GM06990 (cell line): ENCODE measurements around the gene IFT25.

Experiments
- DNase-seq: peaks from one replicate; pipeline ENCODE4 v3.0.0-alpha.2; 2011; ENCODE audit not compliant: insufficient read length; ENCODE audit errors: extremely low read depth
- H3K27me3 ChIP-seq: replicated peaks from 2 replicates; pipeline ENCODE4 v1.6.0; 2011; ENCODE audit warnings: low read length; ENCODE audit not compliant: control insufficient read depth, insufficient read depth
- H3K36me3 ChIP-seq: 2 replicates; pipeline ENCODE4 v1.5.1; 2011; ENCODE audit warnings: low read length; ENCODE audit not compliant: control insufficient read depth, insufficient read depth
- H3K4me3 ChIP-seq: replicated peaks from 2 replicates; pipeline ENCODE4 v1.5.1; 2011; ENCODE audit warnings: low read depth, mild to moderate bottlenecking, control low read depth, low read length
- CTCF ChIP-seq: IDR thresholded peaks from 2 replicates; pipeline ENCODE4 v1.5.1; 2011; ENCODE audit warnings: low read length, control low read depth, mild to moderate bottlenecking, inconsistent platforms; ENCODE audit not compliant: insufficient read depth, poor library complexity, severe bottlenecking

IFT25 gene

DNA sequence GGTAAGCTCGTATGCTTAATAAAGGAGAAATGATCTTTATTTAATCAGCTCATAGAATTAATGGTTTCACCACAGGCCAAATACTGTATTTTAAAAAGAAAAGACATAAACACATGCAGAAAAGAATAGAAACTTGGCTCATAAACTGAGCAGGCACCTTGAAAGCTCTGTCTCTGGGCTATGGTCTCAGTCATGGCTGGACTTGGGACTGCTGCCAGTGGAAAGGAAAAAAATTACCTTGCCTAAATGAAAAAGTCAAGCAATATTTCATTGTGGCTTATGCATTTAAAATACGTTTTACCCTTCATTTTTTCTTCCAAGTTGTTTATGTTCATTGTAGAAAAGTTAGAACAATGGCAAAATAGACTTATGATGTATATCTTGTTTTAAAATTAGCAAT, 8.6 kb upstream of the IFT25 start:
- DNase-seq, result no peak
- TF ChIP-seq CTCF, result no peak
- Histone ChIP-seq H3K27me3 (no peaks in the 10 kb centered on the region), H3K4me3 (no peak overlapping the region), H3K36me3 (peaks cover 6% of the 10 kb centered on the region)

- TF ChIP-seq CTCF, result no peak
- H3K27me3 ChIP-seq, result no peaks in the 10 kb centered on the region
- no peak overlapping the region for H3K4me3 ChIP-seq
- DNase-seq, result no peak
- H3K36me3 ChIP-seq, result peaks cover 6% of the 10 kb centered on the region
Measured at GRCh38 chr1:53951697-53952096, 6.2 kb upstream of the IFT25 start.

- peak; percentile 62 for TF ChIP-seq CTCF
- H3K27me3 ChIP-seq, result no peaks in the 10 kb centered on the region
- H3K4me3 ChIP-seq, result no peak overlapping the region
- DNase-seq, result no peak
- peaks cover 6% of the 10 kb centered on the region for H3K36me3 ChIP-seq
Measured at GRCh38 chr1:53949023-53949990, 3.8 kb upstream of the IFT25 start.

DNA sequence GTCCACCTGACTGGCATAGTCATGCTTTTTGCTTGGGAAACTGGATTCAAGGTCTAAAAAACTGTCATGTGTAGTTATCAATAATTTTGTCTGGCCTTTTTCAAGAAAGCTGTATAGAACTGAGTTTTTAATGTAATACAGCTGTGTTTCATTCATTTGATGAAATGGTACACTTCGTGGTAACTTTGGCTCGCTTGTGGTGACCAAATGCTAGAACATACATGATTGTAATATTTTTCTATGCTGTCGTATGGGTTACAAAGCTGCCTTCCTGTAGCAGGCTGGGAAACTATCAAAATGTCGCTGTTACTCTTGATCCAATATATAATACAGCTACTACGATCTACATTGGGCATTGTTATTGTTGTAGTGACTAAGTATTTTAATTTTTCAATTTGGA, 2.8 kb upstream of the IFT25 start:
- Histone ChIP-seq H3K36me3 (peaks cover 6% of the 10 kb centered on the region), H3K4me3 (no peak overlapping the region), H3K27me3 (no peaks in the 10 kb centered on the region)
- no peak for DNase-seq
- no peak for TF ChIP-seq CTCF

DNA sequence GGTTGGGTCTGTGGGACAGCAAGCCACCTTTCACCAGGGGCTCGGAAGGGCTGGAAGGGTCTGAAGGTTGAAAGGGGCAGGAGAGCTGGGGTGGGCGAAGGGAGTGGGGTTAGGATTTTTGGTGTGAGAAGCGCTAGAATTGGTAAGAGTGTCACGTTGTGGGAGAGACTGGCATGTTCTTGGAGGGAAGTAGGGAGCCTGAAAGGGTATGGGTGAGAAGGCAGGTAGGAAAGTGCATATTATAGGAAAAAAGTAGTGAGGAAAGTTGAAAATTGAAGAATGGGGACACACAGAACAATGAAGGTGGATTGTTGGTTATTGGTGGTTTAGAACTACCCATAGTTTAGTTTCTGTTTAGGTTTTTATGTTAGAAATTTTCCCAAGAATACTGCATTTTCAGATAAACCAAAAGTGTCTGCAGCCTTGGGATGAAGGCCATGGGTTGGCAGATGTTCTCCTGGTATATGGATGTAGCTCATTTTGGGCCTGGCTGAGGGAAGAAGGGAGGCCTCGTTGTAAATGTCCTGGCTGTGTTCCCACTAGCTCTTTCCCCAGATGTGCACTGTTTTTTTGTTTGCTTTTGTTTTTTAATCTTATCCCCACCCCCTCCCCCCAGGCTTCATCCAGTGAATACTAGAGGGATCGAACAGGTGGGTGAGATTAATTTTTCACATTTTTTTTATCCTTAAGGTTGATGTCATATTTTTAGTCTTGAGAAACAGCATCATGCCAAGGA, 1.8 kb upstream of the IFT25 start:
- no peak for TF ChIP-seq CTCF
- DNase-seq, result no peak

More for the DNA sequence above, 1.8 kb upstream of the IFT25 start:
- Histone ChIP-seq H3K27me3 (no peaks in the 10 kb centered on the region), H3K4me3 (peak overlapping the region; percentile 92), H3K36me3 (peaks cover 6% of the 10 kb centered on the region)
